ENCODE data around the gene RPL14.

RPL14 gene

GRCh38 chr3:40465456-40465855, 8.3 kb downstream of the RPL14 start:
- Histone ChIP-seq H3K4me1 (ENCODE audit: insufficient read depth, low read length, poor library complexity, severe bottlenecking) (no peaks in the 10 kb centered on the region), H3K9me3 (ENCODE audit: insufficient read depth, low read depth, low read length) (no peaks in the 10 kb centered on the region), H2AFZ (ENCODE audit: low read length) (no peak overlapping the region), H3K79me2 (ENCODE audit: insufficient read depth, low read length) (peaks cover 10% of the 10 kb centered on the region), H3K9ac (ENCODE audit: low read depth, low read length, poor library complexity, severe bottlenecking) (no peak overlapping the region), H3K9me2 (replicated peaks; ENCODE audit: low read depth, low read length) (no peaks in the 10 kb centered on the region), H3F3A (ENCODE audit: low read depth) (no peaks in the 10 kb centered on the region), H4K20me1 (ENCODE audit: insufficient read depth, low read length, poor library complexity, severe bottlenecking) (peaks cover 13% of the 10 kb centered on the region), H3K36me3 (ENCODE audit: insufficient read depth, low read length) (peaks cover 32% of the 10 kb centered on the region; the same call in 1 of the 2 replicates), H3K4me3 (ENCODE audit: low read length, poor library complexity, severe bottlenecking) (no peak overlapping the region), H3K4me2 (ENCODE audit: low read depth, low read length, poor library complexity, severe bottlenecking) (no peak overlapping the region), H3K27me3 (ENCODE audit: insufficient read depth, low read length, poor library complexity, severe bottlenecking) (no peaks in the 10 kb centered on the region)
- TF ChIP-seq, protein P1, sequence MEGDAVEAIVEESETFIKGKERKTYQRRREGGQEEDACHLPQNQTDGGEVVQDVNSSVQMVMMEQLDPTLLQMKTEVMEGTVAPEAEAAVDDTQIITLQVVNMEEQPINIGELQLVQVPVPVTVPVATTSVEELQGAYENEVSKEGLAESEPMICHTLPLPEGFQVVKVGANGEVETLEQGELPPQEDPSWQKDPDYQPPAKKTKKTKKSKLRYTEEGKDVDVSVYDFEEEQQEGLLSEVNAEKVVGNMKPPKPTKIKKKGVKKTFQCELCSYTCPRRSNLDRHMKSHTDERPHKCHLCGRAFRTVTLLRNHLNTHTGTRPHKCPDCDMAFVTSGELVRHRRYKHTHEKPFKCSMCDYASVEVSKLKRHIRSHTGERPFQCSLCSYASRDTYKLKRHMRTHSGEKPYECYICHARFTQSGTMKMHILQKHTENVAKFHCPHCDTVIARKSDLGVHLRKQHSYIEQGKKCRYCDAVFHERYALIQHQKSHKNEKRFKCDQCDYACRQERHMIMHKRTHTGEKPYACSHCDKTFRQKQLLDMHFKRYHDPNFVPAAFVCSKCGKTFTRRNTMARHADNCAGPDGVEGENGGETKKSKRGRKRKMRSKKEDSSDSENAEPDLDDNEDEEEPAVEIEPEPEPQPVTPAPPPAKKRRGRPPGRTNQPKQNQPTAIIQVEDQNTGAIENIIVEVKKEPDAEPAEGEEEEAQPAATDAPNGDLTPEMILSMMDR (conservative IDR thresholded peaks at IDR 0.05; ENCODE audit: low read length) = no peak
- TF ChIP-seq EZH2phosphoT487 (IDR thresholded peaks at IDR 0.05; ENCODE audit: borderline replicate concordance) = no peak

- H3K27me3 ChIP-seq (ENCODE audit: insufficient read depth, low read length, poor library complexity, severe bottlenecking) = no peaks in the 10 kb centered on the region
- H3F3A ChIP-seq (ENCODE audit: low read depth) = no peaks in the 10 kb centered on the region
- H3K9ac ChIP-seq (ENCODE audit: low read depth, low read length, poor library complexity, severe bottlenecking) = no peak overlapping the region
- no peak overlapping the region for H2AFZ ChIP-seq (ENCODE audit: low read length)
- no peak overlapping the region for H3K4me3 ChIP-seq (ENCODE audit: low read length, poor library complexity, severe bottlenecking)
- H3K4me1 ChIP-seq (ENCODE audit: insufficient read depth, low read length, poor library complexity, severe bottlenecking) = no peaks in the 10 kb centered on the region
- peaks cover 13% of the 10 kb centered on the region; the same call in 1 of the 2 replicates for H3K36me3 ChIP-seq (ENCODE audit: insufficient read depth, low read length)
- no peaks in the 10 kb centered on the region for H3K9me2 ChIP-seq (replicated peaks; ENCODE audit: low read depth, low read length)
- H3K4me2 ChIP-seq (ENCODE audit: low read depth, low read length, poor library complexity, severe bottlenecking) = no peak overlapping the region
- no peaks in the 10 kb centered on the region for H3K79me2 ChIP-seq (ENCODE audit: insufficient read depth, low read length)
- no peaks in the 10 kb centered on the region for H3K9me3 ChIP-seq (ENCODE audit: insufficient read depth, low read depth, low read length)
- peaks cover 4% of the 10 kb centered on the region for H4K20me1 ChIP-seq (ENCODE audit: insufficient read depth, low read length, poor library complexity, severe bottlenecking)
- TF ChIP-seq, protein P1 (conservative IDR thresholded peaks at IDR 0.05; ENCODE audit: low read length) = no peak
- TF ChIP-seq EZH2phosphoT487 (IDR thresholded peaks at IDR 0.05; ENCODE audit: borderline replicate concordance) = no peak
These were observed 10.9 kb downstream of the RPL14 start for GRCh38 chr3:40468018-40468417.

GRCh38 chr3:40470701-40471100, 13.6 kb downstream of the RPL14 start:
- no peaks in the 10 kb centered on the region for H3K79me2 ChIP-seq (ENCODE audit: insufficient read depth, low read length)
- no peaks in the 10 kb centered on the region for H3K4me1 ChIP-seq (ENCODE audit: insufficient read depth, low read length, poor library complexity, severe bottlenecking)
- no peaks in the 10 kb centered on the region for H3K27me3 ChIP-seq (ENCODE audit: insufficient read depth, low read length, poor library complexity, severe bottlenecking)
- no peak overlapping the region for H3K4me3 ChIP-seq (ENCODE audit: low read length, poor library complexity, severe bottlenecking)
- H2AFZ ChIP-seq (ENCODE audit: low read length) = no peak overlapping the region
- H3K9me2 ChIP-seq (replicated peaks; ENCODE audit: low read depth, low read length) = no peaks in the 10 kb centered on the region
- H3K9me3 ChIP-seq (ENCODE audit: insufficient read depth, low read depth, low read length) = no peaks in the 10 kb centered on the region
- H3K9ac ChIP-seq (ENCODE audit: low read depth, low read length, poor library complexity, severe bottlenecking) = no peak overlapping the region
- no peaks in the 10 kb centered on the region for H4K20me1 ChIP-seq (ENCODE audit: insufficient read depth, low read length, poor library complexity, severe bottlenecking)
- no peaks in the 10 kb centered on the region for H3K36me3 ChIP-seq (ENCODE audit: insufficient read depth, low read length)
- TF ChIP-seq EZH2phosphoT487 (IDR thresholded peaks at IDR 0.05; ENCODE audit: borderline replicate concordance) = no peak
- TF ChIP-seq, protein P1 (conservative IDR thresholded peaks at IDR 0.05; ENCODE audit: low read length) = no peak
- H3F3A ChIP-seq (ENCODE audit: low read depth) = no peaks in the 10 kb centered on the region
- no peak overlapping the region for H3K4me2 ChIP-seq (ENCODE audit: low read depth, low read length, poor library complexity, severe bottlenecking)

Measured in Loucy (cell line).